Neuronal stem cell (in vitro differentiated cells): ENCODE results near the gene STIM1.

Experiments used
- DNase-seq: peaks from one replicate; pipeline ENCODE4 v3.0.0-alpha.2; 2013; ENCODE audit warnings: low spot score
- H2AFZ ChIP-seq: one replicate; pipeline ENCODE4 v1.6.1; 2013; ENCODE audit warnings: mild to moderate bottlenecking, low read length, inconsistent platforms
- H2AK5ac ChIP-seq: 2 replicates; pipeline ENCODE4 v1.6.1; 2013; ENCODE audit warnings: low read depth, mild to moderate bottlenecking, inconsistent platforms, low read length, moderate library complexity, mixed read lengths
- H2BK120ac ChIP-seq: 2 replicates; pipeline ENCODE4 v1.6.1; 2013; ENCODE audit warnings: low read depth, mild to moderate bottlenecking, inconsistent platforms, low read length, moderate library complexity, mixed read lengths
- H2BK12ac ChIP-seq: one replicate; pipeline ENCODE4 v1.6.1; 2013; ENCODE audit warnings: low read length, inconsistent platforms
- H2BK15ac ChIP-seq: 2 replicates; pipeline ENCODE4 v1.6.1; 2013; ENCODE audit warnings: mild to moderate bottlenecking, low read length, inconsistent platforms, mixed read lengths
- H2BK5ac ChIP-seq: one replicate; pipeline ENCODE4 v1.6.1; 2013; ENCODE audit warnings: inconsistent platforms, mild to moderate bottlenecking, low read length, moderate library complexity
- H3K14ac ChIP-seq: one replicate; pipeline ENCODE4 v1.6.1; 2013; ENCODE audit warnings: low read length, inconsistent platforms
- H3K18ac ChIP-seq: 2 replicates; pipeline ENCODE4 v1.6.1; 2013; ENCODE audit warnings: low read length, inconsistent platforms
- H3K23ac ChIP-seq: 2 replicates; pipeline ENCODE4 v1.6.1; 2013; ENCODE audit warnings: low read depth, mild to moderate bottlenecking, mixed read lengths, low read length, inconsistent platforms; ENCODE audit not compliant: poor library complexity
- H3K27ac ChIP-seq: replicated peaks from 3 replicates; pipeline ENCODE4 v1.5.1; 2013; ENCODE audit warnings: low read length, inconsistent platforms
- H3K27me3 ChIP-seq, 3 experiments: 2 replicates each; pipeline ENCODE4 v1.6.1; 2013; ENCODE audit warnings: low read length in 3 of 3, mild to moderate bottlenecking in 2 of 3, inconsistent platforms in 1 of 3, low read depth in 1 of 3, mixed read lengths in 1 of 3, moderate library complexity in 1 of 3; ENCODE audit not compliant: control insufficient read depth in 3 of 3, insufficient read depth in 3 of 3
- H3K36me3 ChIP-seq, 2 donors: replicated peaks in 1 of 2; 2 replicates each; pipeline ENCODE4 v1.6.1; 2013; ENCODE audit warnings: low read length in 2 of 2; ENCODE audit not compliant: control insufficient read depth in 2 of 2, insufficient read depth in 2 of 2
- H3K4ac ChIP-seq: 2 replicates; pipeline ENCODE4 v1.6.1; 2013; ENCODE audit warnings: inconsistent platforms, mild to moderate bottlenecking, low read length, moderate library complexity
- H3K4me1 ChIP-seq, 2 donors: 1 replicate in 1 of 2; 2 replicates in 1 of 2; pipeline ENCODE4 v1.6.1; 2013; ENCODE audit warnings: low read length in 2 of 2, low read depth in 1 of 2; ENCODE audit not compliant: control insufficient read depth in 2 of 2, insufficient read depth in 1 of 2
- H3K4me2 ChIP-seq: one replicate; pipeline ENCODE4 v1.6.1; 2013; ENCODE audit warnings: mild to moderate bottlenecking, low read length, inconsistent platforms; ENCODE audit not compliant: insufficient read depth, poor library complexity, severe bottlenecking
- H3K4me3 ChIP-seq, 2 donors: 2 replicates each; pipeline ENCODE4 v1.5.1; 2013; ENCODE audit warnings: low read length in 2 of 2, mild to moderate bottlenecking in 2 of 2, inconsistent platforms in 1 of 2, moderate library complexity in 1 of 2
- H3K79me1 ChIP-seq: one replicate; pipeline ENCODE4 v1.6.1; 2013; ENCODE audit warnings: low read depth, mild to moderate bottlenecking, inconsistent platforms, low read length, moderate library complexity
- H3K9ac ChIP-seq: one replicate; pipeline ENCODE4 v1.6.1; 2013; ENCODE audit warnings: mild to moderate bottlenecking, low read depth, low read length, inconsistent platforms; ENCODE audit not compliant: poor library complexity
- H3K9me3 ChIP-seq, 2 donors: replicated peaks in 1 of 2; 2 replicates each; pipeline versions ENCODE3 to v1.6.1; 2013; ENCODE audit warnings: low read length in 2 of 2, mild to moderate bottlenecking in 2 of 2, inconsistent platforms in 1 of 2, low read depth in 1 of 2, mixed read lengths in 1 of 2, moderate library complexity in 1 of 2; ENCODE audit not compliant: control insufficient read depth in 2 of 2, insufficient read depth in 1 of 2
- H4K8ac ChIP-seq: one replicate; pipeline ENCODE4 v1.6.1; 2013; ENCODE audit warnings: low read depth, mild to moderate bottlenecking, inconsistent platforms, low read length, moderate library complexity
- H4K91ac ChIP-seq: one replicate; pipeline ENCODE4 v1.6.1; 2013; ENCODE audit warnings: low read length, low read depth, mild to moderate bottlenecking, inconsistent platforms; ENCODE audit not compliant: poor library complexity
- WGBS, 2 donors: extraction: QIAGEN DNeasy Blood & Tissue Kit; methylation state at CpG; one replicate each; pipeline ENCODE4 v1.1.7; 2013; ENCODE audit warnings: missing lambda C conversion rate in 2 of 2, mixed read lengths in 1 of 2; ENCODE audit not compliant: insufficient read length in 2 of 2, insufficient replicate concordance in 1 of 2; ENCODE audit errors: extremely low coverage in 2 of 2; 5-methylcytosine and 5-hydroxymethylcytosine counted together

Gene STIM1

DNA sequence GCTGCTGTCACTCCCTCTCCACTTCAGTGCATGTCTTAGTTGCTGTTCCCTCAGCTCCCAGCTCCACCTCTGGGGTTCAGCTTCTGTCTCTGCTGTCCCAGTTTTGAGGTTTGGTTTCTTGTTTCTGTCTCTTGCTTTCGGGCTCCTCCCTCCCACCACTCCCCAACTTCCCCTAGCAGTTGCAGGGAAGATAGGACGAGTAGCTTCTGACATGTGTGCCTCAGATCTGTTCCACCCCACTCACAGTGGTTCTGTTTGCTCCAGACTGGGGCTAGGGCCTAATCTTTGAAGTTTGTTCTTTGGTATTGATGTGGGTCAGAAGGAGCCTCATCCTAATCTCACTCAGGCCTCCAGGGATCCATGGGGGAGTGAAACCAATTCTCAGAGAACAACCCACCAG, 236.6 kb downstream of the STIM1 start:
- H2BK5ac ChIP-seq = no peak overlapping the region
- H2AK5ac ChIP-seq = no peak overlapping the region
- no peak overlapping the region for H4K8ac ChIP-seq
- no peak overlapping the region for H3K27ac ChIP-seq
- H3K14ac ChIP-seq = no peak overlapping the region
- DNase-seq = no peak
- H3K4me3 ChIP-seq = no peak overlapping the region
- no peaks in the 10 kb centered on the region for H3K9me3 ChIP-seq
- no peak overlapping the region for H2BK120ac ChIP-seq
- H4K91ac ChIP-seq = no peak overlapping the region
- no peak overlapping the region for H2BK15ac ChIP-seq
- no CpG with 5 or more reads among the region's 2 CpGs for WGBS, 2 donors
- H2BK12ac ChIP-seq = no peak overlapping the region
- H2AFZ ChIP-seq = no peak overlapping the region
- H3K36me3 ChIP-seq = peaks cover 0 to 17% of the 10 kb centered on the region in 2 donors
- no peaks in the 10 kb centered on the region for H3K27me3 ChIP-seq
- H3K18ac ChIP-seq = no peak overlapping the region
- no peak overlapping the region for H3K9ac ChIP-seq
- peaks cover 2% of the 10 kb centered on the region for H3K79me1 ChIP-seq
- H3K23ac ChIP-seq = no peak overlapping the region
- H3K4me2 ChIP-seq = no peak overlapping the region
- no peak overlapping the region for H3K4ac ChIP-seq
- peaks cover 2 to 7% of the 10 kb centered on the region in 2 donors for H3K4me1 ChIP-seq

- no peak overlapping the region for H3K27ac ChIP-seq
- no peaks in the 10 kb centered on the region for H3K9me3 ChIP-seq
- DNase-seq = no peak
- peak overlapping the region; percentile 86 for H2AFZ ChIP-seq
- peaks cover 2% of the 10 kb centered on the region for H3K79me1 ChIP-seq
- peaks cover 0 to 33% of the 10 kb centered on the region in 2 donors for H3K36me3 ChIP-seq
- H2BK120ac ChIP-seq = no peak overlapping the region
- H3K9ac ChIP-seq = no peak overlapping the region
- WGBS, 2 donors = no CpG with 5 or more reads among the region's 25 CpGs
- no peak overlapping the region for H2BK12ac ChIP-seq
- peak overlapping the region; percentile 75 to 87 for H3K4me3 ChIP-seq
- peaks cover 2 to 7% of the 10 kb centered on the region in 2 donors for H3K4me1 ChIP-seq
- H3K27me3 ChIP-seq = no peaks in the 10 kb centered on the region
- H3K18ac ChIP-seq = peak overlapping the region; percentile 81
- H3K23ac ChIP-seq = peak overlapping the region; percentile 52
- H3K4me2 ChIP-seq = peak overlapping the region; percentile 74
- H3K4ac ChIP-seq = no peak overlapping the region
- H4K91ac ChIP-seq = no peak overlapping the region
- no peak overlapping the region for H2BK15ac ChIP-seq
- H2AK5ac ChIP-seq = peak overlapping the region; percentile 47
- H3K14ac ChIP-seq = no peak overlapping the region
- no peak overlapping the region for H2BK5ac ChIP-seq
- H4K8ac ChIP-seq = no peak overlapping the region
Measured at GRCh38 chr11:4093519-4094347, 238.3 kb downstream of the STIM1 start.

DNA sequence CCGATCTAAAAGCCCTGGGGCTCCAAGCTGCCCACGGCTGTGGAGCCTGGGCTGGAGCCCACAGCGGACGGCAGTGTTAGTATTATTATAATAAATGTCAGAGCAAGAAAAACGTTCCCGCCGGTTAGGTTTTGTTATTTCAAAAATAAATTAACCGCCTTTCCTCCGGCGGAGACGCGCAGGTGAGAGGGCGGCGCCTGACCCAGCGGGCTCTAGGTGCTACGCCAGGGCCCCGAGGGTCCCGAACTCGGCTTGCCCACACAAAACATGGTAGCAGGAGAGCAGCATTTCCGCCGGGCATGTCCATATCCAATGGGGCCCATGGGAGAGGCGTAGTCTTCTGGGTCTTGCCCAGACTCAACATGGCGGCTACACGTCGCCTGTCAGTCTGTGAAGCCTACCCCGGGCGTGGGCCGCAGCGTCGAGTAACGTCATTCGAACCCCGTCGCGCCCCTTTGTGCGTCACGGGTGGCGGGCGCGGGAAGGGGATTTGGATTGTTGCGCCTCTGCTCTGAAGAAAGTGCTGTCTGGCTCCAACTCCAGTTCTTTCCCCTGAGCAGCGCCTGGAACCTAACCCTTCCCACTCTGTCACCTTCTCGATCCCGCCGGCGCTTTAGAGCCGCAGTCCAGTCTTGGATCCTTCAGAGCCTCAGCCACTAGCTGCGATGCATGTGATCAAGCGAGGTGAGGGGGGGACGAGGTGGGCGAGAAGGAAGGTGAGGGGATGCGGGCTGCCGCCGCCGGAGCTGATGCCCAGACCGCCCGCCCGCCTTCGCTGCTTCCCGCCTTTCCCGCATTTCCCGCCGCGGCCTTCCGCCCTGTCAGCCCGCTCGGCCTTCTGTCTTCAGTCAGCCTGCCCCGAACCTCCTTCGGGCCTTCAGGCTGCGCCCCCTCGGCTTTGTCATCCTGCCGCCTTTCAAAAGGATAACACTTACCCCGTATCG, 239.2 kb downstream of the STIM1 start, which contains the start of gene RRM1:
Gene RRM1, plus strand, starts transcription at position 452 of the 944 bp plus-strand sequence. Its CDS starts 214 bp downstream, at position 666.
- Histone ChIP-seq H3K14ac (peak within 1 kb of the TSS; percentile 90), H3K27ac (peak within 1 kb of the TSS; percentile 91), H3K23ac (peak within 1 kb of the TSS; percentile 52), H3K9me3 (no peaks in the 10 kb centered on the region), H2AK5ac (peak within 1 kb of the TSS; percentile 47), H3K9ac (peak within 1 kb of the TSS; percentile 92), H3K36me3 (peaks cover 0 to 40% of the 10 kb centered on the region in 2 donors), H3K4me2 (peak within 1 kb of the TSS; percentile 74), H3K27me3 (no peaks in the 10 kb centered on the region), H3K4ac (no peak within 1 kb of the TSS), H3K79me1 (peaks cover 2% of the 10 kb centered on the region), H4K8ac (no peak within 1 kb of the TSS), H2BK120ac (no peak within 1 kb of the TSS), H4K91ac (no peak within 1 kb of the TSS), H2BK5ac (peak within 1 kb of the TSS; percentile 91), H3K4me3 (peak within 1 kb of the TSS; percentile 87 to 90), H3K4me1 (peaks cover 4 to 7% of the 10 kb centered on the region in 2 donors), H3K18ac (peak within 1 kb of the TSS; percentile 97), H2AFZ (peak within 1 kb of the TSS; percentile 91), H2BK12ac (no peak within 1 kb of the TSS), H2BK15ac (no peak within 1 kb of the TSS)
- WGBS, 2 donors = no CpG with 5 or more reads among the region's 74 CpGs
- DNase-seq = peak; percentile 92
